Body of pancreas (tissue), 4 donors: ENCODE results near the gene SPATA16. TPM values are rescaled to one million over a fixed set of nuclear protein-coding genes. Genes with fewer than 3 reads are reported as not detected.

Source experiments
- ATAC-seq: fragments of 150-250 bp; one replicate; pipeline ENCODE4 v1.9.1; 2016
- DNase-seq, 4 donors: peaks; one replicate each; pipeline ENCODE4 v3.0.0-alpha.2; 2019
- H3K27ac ChIP-seq, 4 donors: fragments of 200-600 bp; sonication (generic); 1 replicate in 3 of 4; 2 replicates in 1 of 4; pipeline versions ENCODE4 v1.5.1 to v1.6.1; 2016 to 2019; ENCODE audit warnings: mild to moderate bottlenecking in 1 of 4, mixed read lengths in 1 of 4, moderate library complexity in 1 of 4
- H3K27me3 ChIP-seq, 2 donors: fragments of 200-600 bp; sonication (generic); one replicate each; pipeline ENCODE4 v1.6.0; 2016; ENCODE audit warnings: mild to moderate bottlenecking in 1 of 2
- H3K36me3 ChIP-seq, 2 donors: fragments of 200-600 bp; sonication (generic); replicated peaks in 1 of 2; 2 replicates each; pipeline ENCODE4 v1.5.1; 2016; ENCODE audit warnings: low read depth in 2 of 2; ENCODE audit not compliant: insufficient read depth in 1 of 2
- H3K4me1 ChIP-seq: fragments of 200-600 bp; sonication (generic); one replicate; pipeline ENCODE4 v1.6.0; 2016
- H3K4me3 ChIP-seq, 2 donors: fragments of 200-600 bp; sonication (generic); 1 replicate in 1 of 2; 2 replicates in 1 of 2; pipeline ENCODE4 v1.5.1; 2016 to 2019
- H3K9me3 ChIP-seq, 3 donors: fragments of 200-600 bp; sonication (generic); 1 replicate in 2 of 3; 2 replicates in 1 of 3; pipeline ENCODE4 v1.5.1; 2016
- CTCF ChIP-seq, 7 experiments: fragments of 450-650 bp in 4 of 7; fragments of 200-600 bp in 3 of 7; sonication (generic) in 3 of 7; IDR thresholded peaks; one replicate each; pipeline ENCODE4 v1.5.1; 2016 to 2019; ENCODE audit warnings: antibody characterized with exemption in 7 of 7
- POLR2A ChIP-seq, 3 donors: fragments of 450-650 bp; IDR thresholded peaks; one replicate each; pipeline ENCODE4 v1.6.1; 2016; ENCODE audit warnings: antibody characterized with exemption in 3 of 3, mild to moderate bottlenecking in 2 of 3
- WGBS, 2 donors: methylation state at CpG; one replicate each; pipeline ENCODE4 v1.1.5; 2017; 5-methylcytosine and 5-hydroxymethylcytosine counted together
- intact Hi-C: fragments of 100-400 bp; cut with DNase I; formaldehyde crosslinking; loops from one replicate; pipeline ENCODE4 v1.15.1; 2023
- total RNA-seq, 2 donors: library from RNA; depleted of rRNA; stranded (reverse); fragments of >200 nt; gene quantifications; one replicate each; pipeline ENCODE4 v1.1.0, GENCODE V29; 2016

The SPATA16 gene
- total RNA-seq, 2 donors from 2014 or later: not detected

- no peak overlapping the region for H3K27ac ChIP-seq
- WGBS, 2 donors: 75 to 84% methylated on average over 3 of the region's 3 CpGs
- TF ChIP-seq CTCF (IDR thresholded peaks at IDR 0.05) (no peak), POLR2A (IDR thresholded peaks at IDR 0.05) (no peak)
- H3K4me3 ChIP-seq: no peak overlapping the region
- intact Hi-C loops: no loop called here
- H3K4me1 ChIP-seq: no peaks in the 10 kb centered on the region
- ATAC-seq: no peak
- H3K9me3 ChIP-seq: no peaks in the 10 kb centered on the region
- no peaks in the 10 kb centered on the region for H3K27me3 ChIP-seq
- no peak for DNase-seq
- H3K36me3 ChIP-seq: no peaks in the 10 kb centered on the region
Measured at GRCh38 chr3:172924546-172924945, 216.5 kb downstream of the SPATA16 start.

GRCh38 chr3:172919297-172919683 lies 221.7 kb downstream of the SPATA16 start:
- peak overlapping the region in 1 of 4 donors; percentile 65 for H3K27ac ChIP-seq
- no peak for TF ChIP-seq CTCF (IDR thresholded peaks at IDR 0.05)
- no peak for TF ChIP-seq POLR2A (IDR thresholded peaks at IDR 0.05)
- WGBS, 2 donors: 46 to 62% methylated on average over 2 of the region's 2 CpGs

GRCh38 chr3:172918568-172919296 lies 222.3 kb downstream of the SPATA16 start:
- TF ChIP-seq CTCF (IDR thresholded peaks at IDR 0.05) (no peak), POLR2A (IDR thresholded peaks at IDR 0.05) (no peak)
- no peak for DNase-seq
- Histone ChIP-seq H3K36me3 (no peaks in the 10 kb centered on the region), H3K9me3 (no peaks in the 10 kb centered on the region), H3K4me3 (no peak overlapping the region), H3K27ac (peak overlapping the region in 2 of 4 donors; percentile 34 to 65), H3K27me3 (no peaks in the 10 kb centered on the region), H3K4me1 (peaks cover 47% of the 10 kb centered on the region)
- intact Hi-C loops: no loop called here
- WGBS, 2 donors: 13 to 19% methylated on average over 3 of the region's 3 CpGs
- peak; percentile 38 for ATAC-seq

More at GRCh38 chr3:172919297-172919683, 221.7 kb downstream of the SPATA16 start:
- ATAC-seq (no peak), DNase-seq (no peak)
- Histone ChIP-seq H3K4me3 (no peak overlapping the region), H3K36me3 (no peaks in the 10 kb centered on the region), H3K4me1 (peaks cover 43% of the 10 kb centered on the region), H3K27me3 (no peaks in the 10 kb centered on the region), H3K9me3 (no peaks in the 10 kb centered on the region)
- intact Hi-C loops: no loop called here

GRCh38 chr3:172918165-172918564 lies 222.9 kb downstream of the SPATA16 start:
- H3K4me1 ChIP-seq: peaks cover 47% of the 10 kb centered on the region
- WGBS, 2 donors: 5 to 18% methylated on average over 3 of the region's 3 CpGs
- no peaks in the 10 kb centered on the region for H3K36me3 ChIP-seq
- ATAC-seq (peak; percentile 82), DNase-seq (peak in 2 of 4 donors; percentile 24 to 26)
- intact Hi-C loops: no loop called here
- H3K4me3 ChIP-seq: no peak overlapping the region
- H3K27ac ChIP-seq: peak overlapping the region in 2 of 4 donors; percentile 34 to 65
- TF ChIP-seq CTCF (IDR thresholded peaks at IDR 0.05): no peak
- TF ChIP-seq POLR2A (IDR thresholded peaks at IDR 0.05): no peak
- no peaks in the 10 kb centered on the region for H3K27me3 ChIP-seq
- H3K9me3 ChIP-seq: no peaks in the 10 kb centered on the region
